Endothelial cell (in vitro differentiated cells): ENCODE data around the gene RCBTB2. TPM values are rescaled to one million over a fixed set of nuclear protein-coding genes. Genes with fewer than 3 reads are reported as not detected.

ENCODE experiments used
- DNase-seq: peaks from one replicate; pipeline ENCODE4 v3.0.0; 2021; ENCODE audit warnings: low spot score
- H3K27ac Mint-ChIP-seq: one replicate; pipeline ENCODE4 v1.8.0; 2021; ENCODE audit warnings: mixed read lengths, inconsistent platforms; ENCODE audit not compliant: unreplicated experiment
- H3K27me3 Mint-ChIP-seq: one replicate; pipeline ENCODE4 v1.8.0; 2021; ENCODE audit warnings: mild to moderate bottlenecking, moderate library complexity, mixed read lengths, inconsistent platforms; ENCODE audit not compliant: unreplicated experiment
- H3K36me3 Mint-ChIP-seq: one replicate; pipeline ENCODE4 v1.8.0; 2021; ENCODE audit warnings: mild to moderate bottlenecking, low read depth, mixed read lengths, inconsistent platforms; ENCODE audit not compliant: unreplicated experiment
- H3K4me1 Mint-ChIP-seq: one replicate; pipeline ENCODE4 v1.8.0; 2021; ENCODE audit warnings: mild to moderate bottlenecking, mixed read lengths, inconsistent platforms; ENCODE audit not compliant: unreplicated experiment
- H3K4me3 Mint-ChIP-seq: one replicate; pipeline ENCODE4 v1.8.0; 2021; ENCODE audit warnings: mild to moderate bottlenecking, mixed read lengths, inconsistent platforms; ENCODE audit not compliant: unreplicated experiment
- H3K9me3 Mint-ChIP-seq: one replicate; pipeline ENCODE4 v1.8.0; 2021; ENCODE audit warnings: mixed read lengths, inconsistent platforms; ENCODE audit not compliant: unreplicated experiment
- total RNA-seq: library from RNA; stranded (reverse); fragmentation: NEBNext Ultra II Directional; extraction: Animal tissue kit (Norgen Biotek cat#: 25700); gene quantifications from one replicate; pipeline ENCODE4 v1.2.1, GENCODE V29; 2021; ENCODE audit not compliant: unreplicated experiment
- TF ChIP-seq, protein P1 (sequence below): fragments of 200-600 bp; sonication (generic); IDR thresholded peaks from one replicate; pipeline ENCODE4 v1.5.0; 2021; ENCODE audit warnings: antibody characterized with exemption; ENCODE audit not compliant: unreplicated experiment

The RCBTB2 gene
- total RNA-seq, 1 donor from 2014 or later = 71.0 TPM

DNA sequence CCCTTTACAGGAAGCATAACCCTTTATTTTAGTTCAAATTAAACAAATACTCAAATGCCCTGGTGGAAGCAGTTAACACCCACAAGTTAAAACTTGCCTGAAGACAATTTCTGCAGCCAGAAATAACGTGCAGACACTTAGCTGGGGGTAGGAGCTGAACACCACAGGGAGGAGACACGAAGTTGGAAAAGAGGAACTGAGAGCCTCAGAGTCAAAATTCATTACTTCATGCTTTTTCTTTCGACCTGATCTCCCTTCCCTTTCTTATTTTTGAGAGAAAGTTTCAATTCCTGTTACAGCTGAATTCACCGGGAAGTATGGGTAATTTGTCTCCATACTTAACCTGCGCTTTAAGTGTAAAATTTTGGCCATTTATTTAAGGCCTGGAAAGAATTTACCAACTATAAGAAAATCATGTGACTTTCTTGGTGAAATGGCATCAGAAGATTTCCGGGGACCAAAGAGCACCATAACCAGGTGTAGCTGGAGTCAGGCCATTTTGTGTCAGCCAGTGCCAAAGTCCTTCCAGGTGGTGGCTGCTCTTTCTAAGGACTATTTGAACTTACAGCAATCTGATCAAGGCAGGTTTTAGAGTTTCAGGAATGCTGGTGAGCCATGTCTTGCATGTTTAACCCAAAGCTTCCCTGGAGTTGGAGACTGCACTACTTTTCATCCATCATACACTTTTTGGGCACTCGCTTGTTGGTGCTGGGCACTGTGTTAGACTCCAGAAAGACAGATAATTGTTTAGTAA, 46.5 kb upstream of the RCBTB2 start:
- TF ChIP-seq, protein P1, sequence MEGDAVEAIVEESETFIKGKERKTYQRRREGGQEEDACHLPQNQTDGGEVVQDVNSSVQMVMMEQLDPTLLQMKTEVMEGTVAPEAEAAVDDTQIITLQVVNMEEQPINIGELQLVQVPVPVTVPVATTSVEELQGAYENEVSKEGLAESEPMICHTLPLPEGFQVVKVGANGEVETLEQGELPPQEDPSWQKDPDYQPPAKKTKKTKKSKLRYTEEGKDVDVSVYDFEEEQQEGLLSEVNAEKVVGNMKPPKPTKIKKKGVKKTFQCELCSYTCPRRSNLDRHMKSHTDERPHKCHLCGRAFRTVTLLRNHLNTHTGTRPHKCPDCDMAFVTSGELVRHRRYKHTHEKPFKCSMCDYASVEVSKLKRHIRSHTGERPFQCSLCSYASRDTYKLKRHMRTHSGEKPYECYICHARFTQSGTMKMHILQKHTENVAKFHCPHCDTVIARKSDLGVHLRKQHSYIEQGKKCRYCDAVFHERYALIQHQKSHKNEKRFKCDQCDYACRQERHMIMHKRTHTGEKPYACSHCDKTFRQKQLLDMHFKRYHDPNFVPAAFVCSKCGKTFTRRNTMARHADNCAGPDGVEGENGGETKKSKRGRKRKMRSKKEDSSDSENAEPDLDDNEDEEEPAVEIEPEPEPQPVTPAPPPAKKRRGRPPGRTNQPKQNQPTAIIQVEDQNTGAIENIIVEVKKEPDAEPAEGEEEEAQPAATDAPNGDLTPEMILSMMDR = no peak
- Mint-ChIP-seq H3K4me1 (peaks cover 17% of the 10 kb centered on the region), H3K9me3 (no peaks in the 10 kb centered on the region), H3K27ac (no peak overlapping the region), H3K4me3 (no peak overlapping the region), H3K27me3 (peaks cover 5% of the 10 kb centered on the region), H3K36me3 (no peaks in the 10 kb centered on the region)
- DNase-seq = no peak

DNA sequence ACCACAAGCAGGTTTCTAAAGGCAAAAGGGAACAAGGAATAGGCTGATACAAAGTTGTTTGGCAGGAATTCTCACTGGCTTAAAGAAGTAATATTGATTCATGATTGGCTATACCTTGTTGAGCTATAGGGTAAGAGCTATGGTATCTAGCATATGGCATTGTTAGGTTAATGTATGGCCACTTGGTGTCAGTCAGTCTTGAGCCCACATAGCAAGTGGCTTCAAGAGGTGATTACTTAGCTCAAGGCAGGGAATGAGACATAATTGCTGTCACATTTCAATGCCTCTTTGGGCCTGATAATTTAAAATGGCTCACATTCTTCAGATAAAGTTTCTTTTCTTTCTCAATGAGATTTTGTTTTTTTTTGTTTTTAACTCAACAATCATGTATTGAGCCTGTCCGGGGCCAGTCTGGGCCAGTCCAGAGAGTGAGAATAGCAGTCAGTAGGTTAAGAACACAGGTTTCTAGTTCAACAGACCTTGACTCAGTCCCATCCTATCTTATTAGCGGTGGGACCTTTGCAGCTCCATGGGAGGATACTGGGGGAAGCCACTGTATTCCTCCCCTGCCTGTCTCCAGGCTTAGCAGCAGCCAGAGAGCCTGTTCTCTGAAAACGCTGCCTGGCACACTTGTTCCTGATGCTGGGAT, 45.8 kb upstream of the RCBTB2 start:
- H3K4me3 Mint-ChIP-seq = no peak overlapping the region
- DNase-seq = no peak
- H3K9me3 Mint-ChIP-seq = no peaks in the 10 kb centered on the region
- H3K27ac Mint-ChIP-seq = no peak overlapping the region
- H3K4me1 Mint-ChIP-seq = peaks cover 16% of the 10 kb centered on the region
- no peaks in the 10 kb centered on the region for H3K36me3 Mint-ChIP-seq
- peaks cover 5% of the 10 kb centered on the region for H3K27me3 Mint-ChIP-seq
- TF ChIP-seq, protein P1 = no peak

DNA sequence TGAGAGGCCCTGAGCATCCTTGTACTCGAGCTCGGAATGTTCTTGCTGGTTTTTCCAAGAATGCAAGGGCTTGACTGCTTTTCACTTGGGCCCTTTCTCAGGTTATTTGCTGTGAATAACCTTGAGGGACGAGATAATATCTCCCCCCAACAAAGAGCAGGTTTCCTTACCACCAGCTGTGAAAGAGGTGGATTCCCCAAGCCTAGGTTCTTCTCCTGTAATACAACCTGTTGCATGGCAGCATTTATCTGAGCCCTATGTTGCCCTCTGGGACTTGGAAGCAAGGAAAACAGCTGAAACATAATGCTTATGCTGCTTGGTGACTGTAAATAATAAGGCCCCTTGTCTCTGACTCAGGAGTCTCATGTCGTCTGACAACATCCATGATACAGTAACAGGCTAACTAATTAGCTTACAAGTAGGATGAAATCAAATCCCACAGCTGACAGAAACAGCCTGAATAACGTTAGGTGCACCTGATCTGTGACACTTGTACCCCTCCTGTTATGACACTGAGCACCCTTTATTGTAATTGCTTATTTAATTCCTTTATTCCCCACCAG, 43.6 kb upstream of the RCBTB2 start:
- TF ChIP-seq, protein P1 = no peak
- Mint-ChIP-seq H3K27me3 (peaks cover 5% of the 10 kb centered on the region), H3K4me3 (no peak overlapping the region), H3K9me3 (no peaks in the 10 kb centered on the region), H3K4me1 (peaks cover 22% of the 10 kb centered on the region), H3K27ac (no peak overlapping the region), H3K36me3 (no peaks in the 10 kb centered on the region)
- no peak for DNase-seq

DNA sequence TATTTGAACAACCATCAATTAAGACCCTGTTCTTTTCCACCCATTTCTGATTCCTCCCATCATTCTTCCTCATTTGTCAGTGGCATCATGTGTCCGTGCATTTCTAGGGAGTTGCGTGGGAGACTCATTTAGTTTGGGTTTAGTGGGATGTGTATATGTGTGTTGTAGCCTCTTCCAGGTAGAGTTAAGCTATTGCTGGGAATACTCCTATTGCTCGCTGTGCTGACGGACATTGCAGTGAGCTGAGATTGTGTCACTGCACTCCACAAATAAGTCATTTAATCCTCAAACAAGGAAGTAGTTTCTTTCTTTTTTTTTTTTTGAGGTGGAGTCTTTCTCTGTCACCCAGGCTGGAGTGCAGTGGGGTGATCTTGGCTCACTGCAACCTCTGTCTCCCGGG, 42.2 kb upstream of the RCBTB2 start:
- Mint-ChIP-seq H3K27ac (no peak overlapping the region), H3K4me1 (peaks cover 29% of the 10 kb centered on the region)

More for the DNA sequence above, 42.2 kb upstream of the RCBTB2 start:
- TF ChIP-seq, protein P1 = no peak
- Mint-ChIP-seq H3K4me3 (no peak overlapping the region), H3K27me3 (peaks cover 5% of the 10 kb centered on the region), H3K9me3 (no peaks in the 10 kb centered on the region), H3K36me3 (no peaks in the 10 kb centered on the region)
- DNase-seq = no peak
